ENCODE results near the gene PBX1. TPM values are rescaled to one million over a fixed set of nuclear protein-coding genes. Genes with fewer than 3 reads are reported as not detected.

PBX1 gene
- polyA plus RNA-seq, 4 donors = 149 to 186 (median 166) TPM

DNA sequence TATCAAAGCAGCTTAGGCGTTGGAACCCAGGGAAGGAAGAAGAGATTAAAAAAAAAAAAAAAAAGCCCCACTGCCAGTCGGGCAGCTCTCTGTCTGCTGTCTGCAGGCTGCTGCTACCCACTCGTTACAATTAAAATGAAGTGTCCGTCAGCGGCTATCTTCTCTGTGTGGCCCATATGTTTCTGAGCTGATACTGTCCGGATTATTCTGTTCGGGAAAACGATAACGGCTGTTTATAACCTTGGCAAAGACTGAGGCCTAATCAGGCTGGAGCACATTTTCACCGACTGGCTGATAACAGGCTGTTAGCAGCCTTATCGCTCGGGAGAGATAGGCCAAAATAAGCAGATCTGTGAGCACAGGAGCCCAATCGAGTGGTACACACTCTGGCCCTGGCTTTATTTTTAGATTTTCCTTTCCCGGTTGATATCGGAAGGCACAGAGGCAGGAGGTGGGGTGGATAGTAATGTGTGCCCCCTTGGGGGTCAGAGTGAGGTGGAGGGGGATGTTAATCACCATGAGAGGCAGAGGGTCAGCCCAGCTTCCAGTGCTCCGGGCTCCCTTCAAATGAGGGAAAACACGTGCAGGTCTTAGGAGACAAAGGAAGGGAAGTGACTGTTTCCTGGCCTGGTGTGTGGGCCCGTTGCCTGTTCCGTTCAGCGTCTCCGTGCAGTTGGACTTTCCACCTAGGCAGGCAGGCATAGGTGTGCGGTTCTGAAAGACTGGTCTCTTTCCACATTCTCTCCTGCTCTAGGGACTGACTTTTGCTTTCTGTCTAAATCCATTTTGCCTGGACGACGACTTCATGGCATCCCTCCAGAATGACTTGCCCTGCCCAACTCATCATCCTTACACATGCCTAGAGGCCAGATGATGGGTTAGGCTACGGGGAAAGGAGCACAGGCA is 153.4 kb downstream of the PBX1 start:
- peak in 1 of 4 donors; percentile 10 for DNase-seq (ENCODE audit: low read depth in 4 of 4, low spot score in 3 of 4)

GRCh38 chr1:164713456-164714207 is 154.6 kb downstream of the PBX1 start:
- DNase-seq (ENCODE audit: low read depth in 4 of 4, low spot score in 3 of 4) = no peak

GRCh38 chr1:164716992-164717703 is 158.2 kb downstream of the PBX1 start:
- no peak for DNase-seq (ENCODE audit: low read depth in 4 of 4, low spot score in 3 of 4)

GRCh38 chr1:164718821-164719220 is 159.8 kb downstream of the PBX1 start:
- DNase-seq (ENCODE audit: low read depth in 4 of 4, low spot score in 3 of 4) = no peak

GRCh38 chr1:164719676-164720439 is 160.9 kb downstream of the PBX1 start:
- DNase-seq (ENCODE audit: low read depth in 4 of 4, low spot score in 3 of 4) = no peak

DNA sequence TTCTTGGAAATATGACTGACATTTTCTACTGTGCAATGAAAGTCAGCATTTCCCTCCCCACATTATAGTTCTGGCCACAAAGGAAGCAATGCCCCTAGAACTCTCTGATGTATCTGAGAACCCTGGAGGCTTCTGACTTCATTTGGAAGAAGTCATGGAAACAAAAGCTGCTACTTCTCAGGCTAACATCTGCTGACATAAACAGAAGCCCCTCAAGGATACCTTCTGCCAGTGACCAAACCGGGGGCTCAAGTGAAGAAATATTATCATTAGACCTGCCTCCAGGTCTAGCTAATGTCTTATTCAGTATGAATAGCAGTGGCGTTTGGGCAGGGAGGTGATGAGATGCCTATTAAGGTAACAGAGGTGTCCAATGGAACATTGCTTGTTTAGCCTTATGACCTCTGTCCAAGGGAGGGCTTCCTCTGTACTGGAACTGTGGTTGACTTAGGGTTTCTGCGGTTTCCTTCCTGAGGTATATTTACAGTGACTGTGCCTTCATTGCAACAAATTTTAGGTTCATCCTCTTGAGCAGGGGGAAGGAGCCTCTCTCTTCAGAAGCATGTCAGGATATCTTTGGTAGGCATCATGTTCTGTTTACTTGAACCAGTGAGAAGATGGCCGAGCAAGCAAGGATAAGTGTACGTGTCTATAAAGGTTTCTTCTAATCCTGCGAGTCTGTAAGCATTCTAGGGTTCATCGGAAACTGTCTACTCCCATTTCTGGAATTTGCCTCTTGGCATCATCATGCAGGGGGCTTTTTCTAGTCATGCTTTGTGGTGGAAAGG is 161.7 kb downstream of the PBX1 start:
- no peak for DNase-seq (ENCODE audit: low read depth in 4 of 4, low spot score in 3 of 4)

DNA sequence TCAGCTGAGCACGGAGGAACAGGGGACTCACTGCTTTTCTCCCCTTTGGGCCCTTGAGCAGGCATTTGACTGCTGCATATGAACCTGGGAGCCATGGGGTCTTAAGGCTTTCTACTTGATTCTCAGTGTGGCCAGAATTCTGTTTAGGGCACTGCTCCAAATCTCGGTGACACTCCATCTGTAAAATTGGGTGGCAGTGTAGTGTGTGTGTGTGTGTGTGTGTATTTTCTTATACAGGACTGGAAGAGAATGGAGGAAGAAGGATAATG is 162.2 kb downstream of the PBX1 start:
- no peak for DNase-seq (ENCODE audit: low read depth in 4 of 4, low spot score in 3 of 4)

GRCh38 chr1:164723296-164723798 is 164.4 kb downstream of the PBX1 start:
- no peak for DNase-seq (ENCODE audit: low read depth in 4 of 4, low spot score in 3 of 4)

GRCh38 chr1:164725401-164725800 is 166.4 kb downstream of the PBX1 start:
- DNase-seq (ENCODE audit: low read depth in 4 of 4, low spot score in 3 of 4) = no peak

GRCh38 chr1:164726235-164726634 is 167.3 kb downstream of the PBX1 start:
- no peak for DNase-seq (ENCODE audit: low read depth in 4 of 4, low spot score in 3 of 4)

DNA sequence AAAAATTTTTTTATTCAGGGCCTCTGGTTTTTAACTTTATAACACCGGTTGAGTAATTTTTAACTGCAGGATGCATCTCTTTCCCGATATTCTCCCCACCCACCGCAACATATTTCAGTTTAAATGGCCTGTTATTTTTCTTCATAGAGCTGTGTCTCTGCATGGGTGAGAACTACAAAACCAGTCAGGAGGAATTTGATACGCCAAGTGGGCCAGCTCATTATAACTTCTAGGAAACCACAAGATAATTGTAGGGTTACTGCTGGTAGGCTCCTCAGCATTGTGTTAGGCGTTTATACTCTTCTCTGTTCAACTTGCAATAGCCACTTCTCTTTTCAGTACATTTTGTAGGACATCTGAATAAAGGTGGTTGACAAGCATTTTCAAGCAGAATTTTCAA is 169.7 kb downstream of the PBX1 start:
- no peak for DNase-seq (ENCODE audit: low read depth in 4 of 4, low spot score in 3 of 4)

- DNase-seq (ENCODE audit: low read depth in 4 of 4, low spot score in 3 of 4) = no peak
Observed at GRCh38 chr1:164731161-164731876, 172.3 kb downstream of the PBX1 start.

DNA sequence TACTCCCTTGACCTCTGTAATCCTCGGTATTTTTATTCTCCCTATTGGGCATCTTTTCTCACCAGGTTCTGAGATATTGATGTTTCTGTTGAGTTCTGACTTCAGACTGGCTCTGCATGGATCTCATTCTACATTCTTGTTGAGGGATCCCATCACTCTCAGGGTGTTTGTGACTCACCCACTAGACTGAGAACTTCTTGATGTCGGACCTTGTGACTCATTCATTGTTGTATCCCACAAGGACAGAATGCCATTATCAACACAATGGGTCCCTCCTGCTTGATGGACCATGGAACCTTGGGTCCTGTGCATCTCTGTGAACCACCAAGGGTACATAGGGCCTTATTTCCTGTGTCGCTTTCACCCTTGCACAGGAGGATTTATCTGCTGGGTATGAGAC is 174.1 kb downstream of the PBX1 start:
- DNase-seq (ENCODE audit: low read depth in 4 of 4, low spot score in 3 of 4) = no peak

- no peak for DNase-seq (ENCODE audit: low read depth in 4 of 4, low spot score in 3 of 4)
Observed at GRCh38 chr1:164733734-164734133, 174.8 kb downstream of the PBX1 start.

DNA sequence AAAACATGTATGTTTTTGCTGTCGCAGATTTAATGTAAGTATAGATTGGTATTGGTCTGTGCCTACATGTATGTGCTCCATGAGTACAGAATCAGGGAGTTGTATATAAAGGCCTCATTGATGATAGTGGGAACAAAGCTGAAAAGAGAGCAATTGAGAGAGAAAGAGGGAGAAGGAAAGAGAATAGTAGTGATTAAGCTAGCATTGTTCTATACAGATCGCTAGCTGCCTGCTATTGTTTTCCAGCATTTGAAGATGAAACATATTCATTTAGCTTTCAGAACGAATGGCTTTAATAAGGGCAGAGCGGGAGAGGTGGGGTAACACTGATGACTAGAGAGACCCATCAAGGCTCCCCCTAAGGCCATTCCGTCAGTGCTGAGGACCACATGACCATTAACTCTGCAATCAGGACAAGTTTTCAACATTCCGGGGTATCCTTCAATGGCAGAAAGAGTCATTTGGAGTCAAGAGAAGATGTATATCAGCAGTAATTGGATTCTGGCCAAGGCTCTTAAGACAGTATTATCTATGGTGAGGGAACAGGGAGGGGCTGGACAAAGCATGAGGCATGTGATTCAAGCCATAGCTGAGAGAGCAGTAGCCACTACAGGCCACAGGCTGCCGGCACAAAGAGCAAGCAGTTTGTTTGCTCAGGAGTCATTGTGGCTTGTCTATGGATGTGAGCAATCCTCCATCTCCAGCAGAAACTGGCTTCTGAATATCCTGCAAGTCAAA is 176.5 kb downstream of the PBX1 start:
- DNase-seq (ENCODE audit: low read depth in 4 of 4, low spot score in 3 of 4) = no peak

GRCh38 chr1:164736137-164736536 is 177.2 kb downstream of the PBX1 start:
- DNase-seq (ENCODE audit: low read depth in 4 of 4, low spot score in 3 of 4) = no peak

DNA sequence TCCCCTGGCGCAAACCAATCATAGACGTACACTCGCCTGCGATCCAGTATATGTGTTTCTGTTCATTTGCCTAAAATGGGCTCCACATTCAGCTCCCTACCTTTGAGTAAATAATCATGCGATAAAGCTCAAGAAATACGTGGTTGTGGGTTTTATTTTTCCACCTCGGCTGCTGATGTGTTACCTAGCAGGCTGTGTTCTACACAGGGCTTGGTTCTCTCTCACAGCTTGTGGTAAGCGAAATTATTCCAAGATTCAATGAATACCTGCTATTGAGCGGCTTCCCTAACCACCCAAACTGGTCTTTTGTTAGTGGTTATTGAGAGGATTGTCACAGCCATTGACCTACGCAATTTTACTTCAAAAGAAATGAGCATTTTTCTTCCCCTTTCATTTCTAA is 180.2 kb downstream of the PBX1 start:
- DNase-seq (ENCODE audit: low read depth in 4 of 4, low spot score in 3 of 4) = no peak

- DNase-seq (ENCODE audit: low read depth in 4 of 4, low spot score in 3 of 4) = no peak
Observed at GRCh38 chr1:164740000-164740526, 181.1 kb downstream of the PBX1 start.

Measured in right renal pelvis (tissue), 4 donors.